ENCODE measurements around the gene AMY1A.
"Not testable (repeated sequence)": the region's sequence is repeated elsewhere in the genome, so short reads cannot be mapped to it uniquely, and the experiment has no call there.

DNA sequence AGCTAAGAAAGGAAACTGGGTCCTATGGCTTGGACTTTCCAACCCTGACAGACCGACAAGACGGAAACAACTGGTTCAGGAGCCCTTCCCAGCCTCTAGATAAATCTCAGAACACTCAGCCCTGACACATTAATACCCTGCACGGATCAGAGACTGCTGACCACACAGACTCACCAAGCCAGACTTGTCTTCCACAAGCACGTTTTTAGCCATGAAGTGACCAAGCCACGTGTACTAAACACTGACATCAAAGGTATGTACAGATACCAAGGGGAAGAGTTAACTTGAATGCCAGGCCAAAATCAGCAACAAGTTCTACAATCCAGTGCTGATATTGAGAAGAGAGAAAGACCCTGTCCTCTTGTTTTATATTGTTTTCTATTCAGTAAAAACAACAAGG, 40.5 kb downstream of the AMY1A start, which contains the start of gene AMY1B:
- TF ChIP-seq, protein P1, sequence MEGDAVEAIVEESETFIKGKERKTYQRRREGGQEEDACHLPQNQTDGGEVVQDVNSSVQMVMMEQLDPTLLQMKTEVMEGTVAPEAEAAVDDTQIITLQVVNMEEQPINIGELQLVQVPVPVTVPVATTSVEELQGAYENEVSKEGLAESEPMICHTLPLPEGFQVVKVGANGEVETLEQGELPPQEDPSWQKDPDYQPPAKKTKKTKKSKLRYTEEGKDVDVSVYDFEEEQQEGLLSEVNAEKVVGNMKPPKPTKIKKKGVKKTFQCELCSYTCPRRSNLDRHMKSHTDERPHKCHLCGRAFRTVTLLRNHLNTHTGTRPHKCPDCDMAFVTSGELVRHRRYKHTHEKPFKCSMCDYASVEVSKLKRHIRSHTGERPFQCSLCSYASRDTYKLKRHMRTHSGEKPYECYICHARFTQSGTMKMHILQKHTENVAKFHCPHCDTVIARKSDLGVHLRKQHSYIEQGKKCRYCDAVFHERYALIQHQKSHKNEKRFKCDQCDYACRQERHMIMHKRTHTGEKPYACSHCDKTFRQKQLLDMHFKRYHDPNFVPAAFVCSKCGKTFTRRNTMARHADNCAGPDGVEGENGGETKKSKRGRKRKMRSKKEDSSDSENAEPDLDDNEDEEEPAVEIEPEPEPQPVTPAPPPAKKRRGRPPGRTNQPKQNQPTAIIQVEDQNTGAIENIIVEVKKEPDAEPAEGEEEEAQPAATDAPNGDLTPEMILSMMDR (IDR thresholded peaks at IDR 0.05; ENCODE audit: low read depth, low read length), result not testable (repeated sequence)
- TF ChIP-seq, protein P2, sequence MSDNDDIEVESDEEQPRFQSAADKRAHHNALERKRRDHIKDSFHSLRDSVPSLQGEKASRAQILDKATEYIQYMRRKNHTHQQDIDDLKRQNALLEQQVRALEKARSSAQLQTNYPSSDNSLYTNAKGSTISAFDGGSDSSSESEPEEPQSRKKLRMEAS (IDR thresholded peaks at IDR 0.05; ENCODE audit: low read depth, low read length), result not testable (repeated sequence)
- not testable (repeated sequence) for TF ChIP-seq POLR2A (IDR thresholded peaks at IDR 0.05; ENCODE audit: extremely low read depth, insufficient read length); MYC (IDR thresholded peaks at IDR 0.05; ENCODE audit: low read depth, low read length)

All from NB4 (cell line).